ENCODE results near the gene SND1. TPM values are rescaled to one million over a fixed set of nuclear protein-coding genes. Genes with fewer than 3 reads are reported as not detected.

Gene SND1
- total RNA-seq, 1 donor from 2014 or later = 201 TPM

- no peak for DNase-seq (ENCODE audit: low read depth)
Observed at GRCh38 chr7:128114806-128115205, 462.8 kb downstream of the SND1 start.

- DNase-seq (ENCODE audit: low read depth) = peak; percentile 33
Observed at GRCh38 chr7:128115336-128115820, 463.4 kb downstream of the SND1 start.

- DNase-seq (ENCODE audit: low read depth) = no peak
Observed at GRCh38 chr7:128115821-128116723, 464.1 kb downstream of the SND1 start.

- DNase-seq (ENCODE audit: low read depth) = no peak
Observed at GRCh38 chr7:128116740-128117139, 464.7 kb downstream of the SND1 start.

- no peak for DNase-seq (ENCODE audit: low read depth)
Observed at GRCh38 chr7:128117691-128118090, 465.7 kb downstream of the SND1 start.

GRCh38 chr7:128119036-128119435 is 467.0 kb downstream of the SND1 start:
- no peak for DNase-seq (ENCODE audit: low read depth)

GRCh38 chr7:128120116-128120515 is 468.1 kb downstream of the SND1 start:
- no peak for DNase-seq (ENCODE audit: low read depth)

GRCh38 chr7:128120976-128121490 is 469.0 kb downstream of the SND1 start:
- DNase-seq (ENCODE audit: low read depth) = no peak

- DNase-seq (ENCODE audit: low read depth) = peak; percentile 90
Observed at GRCh38 chr7:128121711-128122530, 469.9 kb downstream of the SND1 start.

GRCh38 chr7:128122576-128123290 is 470.7 kb downstream of the SND1 start:
- DNase-seq (ENCODE audit: low read depth) = peak; percentile 65

GRCh38 chr7:128123291-128124037 is 471.5 kb downstream of the SND1 start:
- DNase-seq (ENCODE audit: low read depth) = no peak

- no peak for DNase-seq (ENCODE audit: low read depth)
Observed at GRCh38 chr7:128124786-128125185, 472.8 kb downstream of the SND1 start.

- no peak for DNase-seq (ENCODE audit: low read depth)
Observed at GRCh38 chr7:128125816-128126215, 473.8 kb downstream of the SND1 start.

GRCh38 chr7:128128401-128128800 is 476.4 kb downstream of the SND1 start:
- no peak for DNase-seq (ENCODE audit: low read depth)

GRCh38 chr7:128129224-128129864 is 477.4 kb downstream of the SND1 start:
- DNase-seq (ENCODE audit: low read depth) = no peak

- DNase-seq (ENCODE audit: low read depth) = no peak
Observed at GRCh38 chr7:128131115-128131514, 479.1 kb downstream of the SND1 start.

- DNase-seq (ENCODE audit: low read depth) = no peak
Observed at GRCh38 chr7:128131731-128132130, 479.7 kb downstream of the SND1 start.

GRCh38 chr7:128132426-128133069 is 480.6 kb downstream of the SND1 start:
- DNase-seq (ENCODE audit: low read depth) = no peak

- DNase-seq (ENCODE audit: low read depth) = no peak
Observed at GRCh38 chr7:128135159-128135514, 483.1 kb downstream of the SND1 start.
